Hematopoietic multipotent progenitor cell treated with erythropoietin and hydrocortisone succinate and interleukin-3 and kit ligand, for 6 days (in vitro differentiated cells): Measurements from ENCODE around the gene OR52I1.

Experiments used
- DNase-seq: peaks from one replicate; pipeline ENCODE4 v3.0.0-alpha.2; 2015

Gene OR52I1

GRCh38 chr11:4615856-4616444 is 22.1 kb downstream of the OR52I1 start:
- no peak for DNase-seq

GRCh38 chr11:4619514-4619913 is 25.7 kb downstream of the OR52I1 start:
- no peak for DNase-seq

- peak; percentile 92 for DNase-seq
These were observed 32.6 kb downstream of the OR52I1 start for GRCh38 chr11:4626207-4627099.

GRCh38 chr11:4636136-4636535 is 42.3 kb downstream of the OR52I1 start:
- DNase-seq = no peak

- peak; percentile 84 for DNase-seq
These were observed 43.3 kb downstream of the OR52I1 start, which contains the start of gene OR51D1 for GRCh38 chr11:4636962-4637661. TSS of gene OR51D1 (plus strand) at chr11:4637477. CDS start at chr11:4639791, 2,314 bp downstream.

GRCh38 chr11:4637662-4638047 is 43.8 kb downstream of the OR52I1 start:
- DNase-seq = no peak

GRCh38 chr11:4639931-4640330 is 46.1 kb downstream of the OR52I1 start:
- no peak for DNase-seq

GRCh38 chr11:4641501-4641900 is 47.7 kb downstream of the OR52I1 start:
- DNase-seq = no peak

DNA sequence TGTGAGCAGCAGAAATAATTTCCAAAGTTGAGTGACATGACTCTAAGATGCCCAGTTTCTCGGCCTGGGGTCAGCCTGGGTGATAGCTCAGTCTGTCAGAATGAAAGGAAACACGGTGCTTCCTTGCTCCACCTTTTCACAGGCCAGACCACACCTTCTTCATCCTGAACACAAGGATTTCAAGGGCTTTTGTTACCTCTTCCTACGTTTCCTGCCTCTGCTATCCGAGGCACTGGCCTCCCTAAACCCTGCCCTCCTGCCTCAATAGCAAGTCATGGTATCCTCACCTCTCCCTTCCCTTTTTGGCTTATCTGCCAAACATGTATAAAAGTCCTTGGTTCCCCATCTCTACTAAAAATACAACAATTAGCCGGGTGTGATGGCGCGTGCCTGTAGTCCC is 48.2 kb downstream of the OR52I1 start:
- DNase-seq = no peak

DNA sequence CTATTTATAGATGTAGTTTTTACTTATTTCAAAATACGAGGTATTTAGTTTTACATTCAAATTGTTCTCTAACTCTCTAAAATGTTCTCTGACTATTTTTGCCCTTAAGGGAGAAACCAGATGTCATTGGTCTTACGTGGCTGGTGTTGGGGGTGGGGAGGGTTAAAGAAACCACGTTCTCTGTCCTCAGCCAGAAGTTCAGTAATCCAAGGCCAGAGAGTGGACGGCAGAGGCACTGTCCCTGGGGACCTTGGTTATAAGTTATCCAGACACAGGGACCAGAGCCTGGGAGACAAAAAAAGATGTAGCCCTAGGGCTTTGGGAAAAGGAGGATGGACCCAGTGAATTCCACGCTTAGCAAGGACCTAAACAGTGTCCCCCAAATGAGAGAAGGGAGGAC is 49.2 kb downstream of the OR52I1 start:
- no peak for DNase-seq

GRCh38 chr11:4643682-4644081 is 49.8 kb downstream of the OR52I1 start, which contains the start of gene OR51E1:
TSS of gene OR51E1 (plus strand) at chr11:4643982. CDS start at chr11:4652527, 8,545 bp downstream.
- DNase-seq = no peak

DNA sequence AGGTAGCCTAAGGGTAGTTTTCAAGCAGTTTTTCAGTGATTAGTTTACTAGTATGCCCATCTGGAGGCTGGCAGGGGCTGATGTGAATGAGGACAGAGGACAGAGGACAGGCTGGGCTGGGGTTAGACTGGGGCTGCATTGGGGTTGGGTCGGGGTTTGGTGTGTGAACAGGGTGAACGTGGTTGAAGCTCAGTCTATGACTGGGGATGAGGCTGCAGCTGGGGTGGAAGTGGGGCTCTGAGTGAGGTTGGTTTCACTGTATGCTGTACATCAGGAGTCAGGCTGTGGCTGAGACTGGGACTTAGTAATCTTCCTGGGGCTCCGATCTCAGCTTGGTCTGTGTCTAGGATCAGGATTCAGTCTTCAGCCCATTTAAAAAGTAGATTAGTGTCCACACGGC is 50.4 kb downstream of the OR52I1 start:
- no peak for DNase-seq
